ENCODE measurements around the gene GRIA3. TPM values are rescaled to one million over a fixed set of nuclear protein-coding genes. Genes with fewer than 3 reads are reported as not detected.

Gene GRIA3
- total RNA-seq, 1 experiment from 2014 or later = not detected

GRCh38 chrX:123185721-123186120, 1.6 kb downstream of the GRIA3 start:
- Histone ChIP-seq H3K27ac (ENCODE audit: low read depth, low read length) (no peak overlapping the region), H3K27me3 (ENCODE audit: insufficient read depth, low read length) (peaks cover 4% of the 10 kb centered on the region; the same call in 1 of the 2 replicates), H3K9me3 (ENCODE audit: control insufficient read depth in 1 of 2, insufficient read depth in 1 of 2, low read depth in 1 of 2, low read length in 2 of 2) (no peaks in the 10 kb centered on the region), H3K4me2 (ENCODE audit: low read length) (no peak overlapping the region), H4K20me1 (ENCODE audit: insufficient read depth) (no peaks in the 10 kb centered on the region), H3K9me2 (ENCODE audit: insufficient read depth) (no peaks in the 10 kb centered on the region), H3K36me3 (ENCODE audit: control insufficient read depth in 1 of 2, insufficient read depth in 2 of 2, low read length in 2 of 2) (no peaks in the 10 kb centered on the region), H3K79me2 (ENCODE audit: insufficient read depth, low read length) (no peaks in the 10 kb centered on the region), H3K9ac (ENCODE audit: low read length) (no peak overlapping the region), H2AFZ (ENCODE audit: low read depth, low read length, poor library complexity, severe bottlenecking) (no peak overlapping the region), H3K4me3 (replicated peaks in 1 of 2; ENCODE audit: low read depth in 1 of 2, low read length in 2 of 2) (no peak overlapping the region), H3K4me1 (ENCODE audit: control insufficient read depth in 1 of 2, insufficient read depth in 2 of 2, low read length in 2 of 2) (no peaks in the 10 kb centered on the region)
- ChIA-PET RAD21 (ENCODE audit: low non-redundant PET in 1 of 2, low total read pairs in 2 of 2, uncharacterized antibody in 2 of 2, unreplicated experiment in 2 of 2) (no interaction called here), POLR2A (no interaction called here), CTCF (no interaction called here)
- intact Hi-C loops (cut with micrococcal nuclease) = no loop called here
- DNase-seq (ENCODE audit: low read depth, low spot score) = no peak
- BruUV-seq (replicated peaks) = no TSS peak
- no peak for TF ChIP-seq FOSL1 (IDR thresholded peaks at IDR 0.05; ENCODE audit: low read depth)
- TF ChIP-seq SIN3A (IDR thresholded peaks at IDR 0.05; ENCODE audit: low read depth) = no peak
- no peak for TF ChIP-seq EZH2 (IDR thresholded peaks at IDR 0.05)
- ATAC-seq = no peak

- Histone ChIP-seq H3K9me2 (ENCODE audit: insufficient read depth) (no peaks in the 10 kb centered on the region), H3K9ac (ENCODE audit: low read length) (no peak overlapping the region), H3K9me3 (ENCODE audit: control insufficient read depth in 1 of 2, insufficient read depth in 1 of 2, low read depth in 1 of 2, low read length in 2 of 2) (no peaks in the 10 kb centered on the region), H3K27me3 (ENCODE audit: insufficient read depth, low read length) (peaks cover 4% of the 10 kb centered on the region; the same call in 1 of the 2 replicates), H3K4me1 (ENCODE audit: control insufficient read depth in 1 of 2, insufficient read depth in 2 of 2, low read length in 2 of 2) (no peaks in the 10 kb centered on the region), H3K79me2 (ENCODE audit: insufficient read depth, low read length) (no peaks in the 10 kb centered on the region), H3K36me3 (ENCODE audit: control insufficient read depth in 1 of 2, insufficient read depth in 2 of 2, low read length in 2 of 2) (no peaks in the 10 kb centered on the region), H3K27ac (ENCODE audit: low read depth, low read length) (no peak overlapping the region), H3K4me3 (replicated peaks in 1 of 2; ENCODE audit: low read depth in 1 of 2, low read length in 2 of 2) (no peak overlapping the region), H3K4me2 (ENCODE audit: low read length) (no peak overlapping the region), H2AFZ (ENCODE audit: low read depth, low read length, poor library complexity, severe bottlenecking) (no peak overlapping the region), H4K20me1 (ENCODE audit: insufficient read depth) (no peaks in the 10 kb centered on the region)
- ChIA-PET POLR2A (no interaction called here), CTCF (interaction anchor here (0.9 kb wide), 1 partner anchor 13 kb away, joined by 3 read pairs; no protein-coding TSS in a partner anchor), RAD21 (ENCODE audit: low non-redundant PET in 1 of 2, low total read pairs in 2 of 2, uncharacterized antibody in 2 of 2, unreplicated experiment in 2 of 2) (no interaction called here)
- ATAC-seq = no peak
- no peak for DNase-seq (ENCODE audit: low read depth, low spot score)
- intact Hi-C loops (cut with micrococcal nuclease) = no loop called here
- no peak for TF ChIP-seq SRF (IDR thresholded peaks at IDR 0.05; ENCODE audit: low read depth)
- no peak for TF ChIP-seq CBX3 (IDR thresholded peaks at IDR 0.05; ENCODE audit: low read depth)
- no peak for TF ChIP-seq FOSL1 (IDR thresholded peaks at IDR 0.05; ENCODE audit: low read depth)
- TF ChIP-seq ELF1 (IDR thresholded peaks at IDR 0.05; ENCODE audit: borderline replicate concordance, low read depth) = no peak
- TF ChIP-seq ZNF274 (IDR thresholded peaks at IDR 0.05; ENCODE audit: low read depth, low read length) = no peak
- BruUV-seq (replicated peaks) = no TSS peak
Measured at GRCh38 chrX:123186801-123187200, 2.7 kb downstream of the GRIA3 start.
